ENCODE results near the gene NDUFS3. TPM values are rescaled to one million over a fixed set of nuclear protein-coding genes. Genes with fewer than 3 reads are reported as not detected.

The NDUFS3 gene
- total and polyA plus RNA-seq, 2 of the 13 experiments (the other 11 are each of a cell fraction or from before 2014, with no cell fraction given) = 151 to 184 TPM

- TF ChIP-seq ARID4A (CRISPR knock-in tag; IDR thresholded peaks at IDR 0.05; ENCODE audit: borderline replicate concordance) (peak; percentile 90), PAF1 (CRISPR knock-in tag; IDR thresholded peaks at IDR 0.05) (no peak), GRHL1 (CRISPR knock-in tag; conservative IDR thresholded peaks at IDR 0.05) (no peak), ZNF672 (CRISPR knock-in tag; IDR thresholded peaks at IDR 0.05) (no peak), SATB2 (CRISPR knock-in tag; IDR thresholded peaks at IDR 0.05) (no peak), GATAD1 (CRISPR knock-in tag; IDR thresholded peaks at IDR 0.05) (peak; percentile 71; the same call in 1 of the 2 replicates), PREB (CRISPR knock-in tag; IDR thresholded peaks at IDR 0.05) (no peak), TCF7 (IDR thresholded peaks at IDR 0.05; ENCODE audit: low read depth) (no peak), SMARCC2 (IDR thresholded peaks at IDR 0.05) (no peak), ZNF776 (CRISPR knock-in tag; IDR thresholded peaks at IDR 0.05) (peak; percentile 91), POLR2AphosphoS5 (IDR thresholded peaks at IDR 0.05; ENCODE audit: low read depth, low read length) (peak; percentile 57; the same call in 1 of the 2 replicates), KMT2B (CRISPR knock-in tag; IDR thresholded peaks at IDR 0.05) (peak; percentile 41; the same call in 1 of the 2 replicates), ZNF709 (CRISPR knock-in tag; IDR thresholded peaks at IDR 0.05) (peak; percentile 32; the same call in 1 of the 2 replicates), STAG1 (CRISPR knock-in tag; IDR thresholded peaks at IDR 0.05) (peak; percentile 49), ZNF225 (CRISPR knock-in tag; IDR thresholded peaks at IDR 0.05) (peak; percentile 71; the same call in 1 of the 2 replicates), ZBTB44 (CRISPR knock-in tag; IDR thresholded peaks at IDR 0.05) (no peak; the same call in 1 of the 2 replicates)
- TF ChIP-seq, protein P1, sequence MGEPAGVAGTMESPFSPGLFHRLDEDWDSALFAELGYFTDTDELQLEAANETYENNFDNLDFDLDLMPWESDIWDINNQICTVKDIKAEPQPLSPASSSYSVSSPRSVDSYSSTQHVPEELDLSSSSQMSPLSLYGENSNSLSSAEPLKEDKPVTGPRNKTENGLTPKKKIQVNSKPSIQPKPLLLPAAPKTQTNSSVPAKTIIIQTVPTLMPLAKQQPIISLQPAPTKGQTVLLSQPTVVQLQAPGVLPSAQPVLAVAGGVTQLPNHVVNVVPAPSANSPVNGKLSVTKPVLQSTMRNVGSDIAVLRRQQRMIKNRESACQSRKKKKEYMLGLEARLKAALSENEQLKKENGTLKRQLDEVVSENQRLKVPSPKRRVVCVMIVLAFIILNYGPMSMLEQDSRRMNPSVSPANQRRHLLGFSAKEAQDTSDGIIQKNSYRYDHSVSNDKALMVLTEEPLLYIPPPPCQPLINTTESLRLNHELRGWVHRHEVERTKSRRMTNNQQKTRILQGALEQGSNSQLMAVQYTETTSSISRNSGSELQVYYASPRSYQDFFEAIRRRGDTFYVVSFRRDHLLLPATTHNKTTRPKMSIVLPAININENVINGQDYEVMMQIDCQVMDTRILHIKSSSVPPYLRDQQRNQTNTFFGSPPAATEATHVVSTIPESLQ (CRISPR knock-in tag; conservative IDR thresholded peaks at IDR 0.05) = no peak
- TF ChIP-seq, protein P2, sequence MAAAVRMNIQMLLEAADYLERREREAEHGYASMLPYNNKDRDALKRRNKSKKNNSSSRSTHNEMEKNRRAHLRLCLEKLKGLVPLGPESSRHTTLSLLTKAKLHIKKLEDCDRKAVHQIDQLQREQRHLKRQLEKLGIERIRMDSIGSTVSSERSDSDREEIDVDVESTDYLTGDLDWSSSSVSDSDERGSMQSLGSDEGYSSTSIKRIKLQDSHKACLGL (CRISPR knock-in tag; IDR thresholded peaks at IDR 0.05) = peak; percentile 89; the same call in 1 of the 2 replicates
These were observed 26.1 kb upstream of the NDUFS3 start, which contains the start of gene CELF1 (continued) for GRCh38 chr11:47552566-47553405.

All from HepG2 (cell line).